DMS 273 treated with DMSO at 0.1 percent for 48 hours (cell line): ENCODE results near the gene NDUFAF2.
"Not testable (repeated sequence)": the region's sequence is repeated elsewhere in the genome, so short reads cannot be mapped to it uniquely, and the experiment has no call there.

ENCODE experiments used
- DNase-seq: peaks from one replicate; lab custom pipeline; 2025; lab: John Stamatoyannopoulos, UW

NDUFAF2 gene, protein sequence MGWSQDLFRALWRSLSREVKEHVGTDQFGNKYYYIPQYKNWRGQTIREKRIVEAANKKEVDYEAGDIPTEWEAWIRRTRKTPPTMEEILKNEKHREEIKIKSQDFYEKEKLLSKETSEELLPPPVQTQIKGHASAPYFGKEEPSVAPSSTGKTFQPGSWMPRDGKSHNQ

DNA sequence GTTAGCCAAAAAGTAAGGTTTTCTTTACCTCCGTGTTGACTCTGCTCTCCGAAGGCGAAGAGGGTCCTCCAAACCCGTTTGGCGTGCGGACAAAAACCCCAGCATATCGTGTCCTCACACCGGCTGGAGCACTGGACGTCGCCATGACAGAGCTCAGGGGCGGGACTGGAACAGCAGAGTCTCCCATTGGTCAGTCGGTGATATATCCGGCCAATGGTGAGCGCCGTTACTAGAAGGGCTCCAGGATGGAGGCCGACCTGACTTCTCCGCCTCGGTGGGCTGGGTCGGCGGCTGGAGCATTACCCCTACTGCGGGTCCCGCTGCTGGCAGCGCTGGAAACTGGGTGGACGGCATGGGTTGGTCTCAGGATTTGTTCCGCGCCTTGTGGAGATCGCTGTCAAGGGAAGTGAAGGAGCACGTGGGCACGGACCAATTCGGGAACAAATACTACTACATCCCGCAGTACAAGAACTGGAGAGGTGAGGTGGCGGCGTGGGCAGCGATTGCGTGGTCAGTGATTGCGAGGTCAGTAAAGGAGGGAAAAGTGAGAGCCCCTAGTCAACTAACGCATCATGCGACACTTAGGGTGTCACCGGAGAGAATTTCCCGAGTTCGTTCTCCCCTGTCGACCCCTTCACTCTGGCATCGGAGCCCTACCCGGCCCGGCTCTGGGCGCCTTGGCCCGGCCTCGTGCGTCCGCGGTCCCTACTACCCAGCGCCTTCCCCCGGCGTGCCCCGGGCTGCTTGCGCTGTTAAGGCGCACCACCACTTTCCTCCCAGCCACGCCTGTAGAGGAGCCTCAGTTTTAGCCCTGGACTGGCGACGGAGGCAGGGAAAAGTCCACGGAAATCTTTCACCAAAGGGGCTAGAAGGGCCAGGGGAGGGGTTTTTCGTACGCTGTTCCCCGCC, at the start of gene NDUFAF2, which contains the start of gene ERCC8:
TSS of gene NDUFAF2 (plus strand) at position 302 of the 909 bp plus-strand sequence. CDS start at position 353, 51 bp downstream.
TSS of gene ERCC8 (minus strand) at position 167 of the 909 bp plus-strand sequence. CDS start at position 105, 62 bp downstream.
- DNase-seq, result peak; percentile 87

DNA sequence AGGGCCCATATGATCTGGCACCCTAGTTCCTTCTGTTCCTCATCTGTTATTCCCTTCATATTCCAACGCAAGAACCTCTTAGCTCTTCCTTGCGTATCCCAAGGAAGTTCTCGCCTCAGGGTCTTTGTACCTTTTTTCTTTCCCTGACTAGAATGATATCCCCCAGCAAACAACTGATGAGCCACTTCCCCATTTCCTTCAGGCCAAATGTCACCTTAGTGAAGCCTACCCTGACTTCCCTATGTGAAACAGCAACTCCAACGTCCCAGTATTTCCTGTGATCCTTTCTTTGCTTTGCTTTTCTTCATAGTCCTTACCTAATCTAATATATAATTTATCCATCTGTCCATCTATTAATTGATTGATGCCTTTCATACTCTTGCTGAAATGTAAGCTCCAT, 48.0 kb upstream of the NDUFAF2 start:
- no peak for DNase-seq

DNA sequence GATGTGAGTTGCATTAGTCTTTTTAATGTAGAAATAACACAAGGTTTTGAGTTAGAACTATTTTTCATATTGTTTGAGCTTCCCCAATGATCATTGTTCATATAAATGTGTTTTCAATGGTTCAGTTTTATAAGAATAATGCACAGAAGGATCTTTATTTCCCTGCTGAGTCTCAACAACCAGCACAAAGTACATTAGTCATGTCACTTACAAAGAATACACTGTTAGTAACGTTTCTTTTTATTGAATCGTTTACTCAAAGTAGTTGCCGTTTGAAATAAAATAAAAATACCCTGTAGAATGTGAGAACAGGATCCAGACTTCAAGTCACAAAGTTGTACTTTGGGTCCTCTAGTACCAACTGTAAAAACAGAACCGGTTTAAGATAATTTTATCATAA, 41.6 kb upstream of the NDUFAF2 start:
- no peak for DNase-seq

DNA sequence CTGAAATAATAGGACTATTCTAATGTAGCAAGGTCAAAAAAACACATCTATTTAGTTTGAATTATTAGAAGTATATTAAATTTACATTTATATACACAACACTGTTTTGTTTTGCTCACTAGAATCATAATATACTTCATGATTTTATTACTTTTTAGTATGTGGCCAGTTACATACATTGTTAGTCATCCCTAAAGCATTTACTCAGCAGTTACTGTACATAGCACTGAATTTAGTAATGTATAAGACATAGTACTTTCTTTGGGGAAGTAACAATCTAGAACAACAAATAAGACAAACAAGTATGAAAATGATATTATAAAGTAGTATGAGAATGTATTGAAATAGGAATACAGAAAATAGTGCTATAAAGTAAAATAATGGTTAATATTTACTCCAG, 28.4 kb upstream of the NDUFAF2 start:
- no peak for DNase-seq

DNA sequence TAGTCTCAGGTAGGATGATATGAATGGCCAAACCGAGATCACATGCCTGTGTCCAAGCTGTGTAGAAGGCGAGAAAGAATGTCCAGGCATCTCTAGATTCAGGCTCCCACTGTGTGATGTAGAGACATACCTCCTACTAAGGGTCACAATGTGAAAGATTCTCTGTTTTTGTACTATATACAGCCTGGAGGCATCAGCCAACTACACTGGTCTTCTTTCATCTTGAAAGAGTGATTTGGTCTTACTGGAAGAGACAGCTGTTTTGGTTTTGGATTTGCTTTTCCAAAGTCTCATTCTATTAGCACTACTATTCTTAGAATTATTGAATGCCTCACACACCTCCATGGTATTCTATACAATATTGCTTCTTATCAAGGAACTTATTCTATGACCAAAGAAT, 26.5 kb upstream of the NDUFAF2 start:
- no peak for DNase-seq

DNA sequence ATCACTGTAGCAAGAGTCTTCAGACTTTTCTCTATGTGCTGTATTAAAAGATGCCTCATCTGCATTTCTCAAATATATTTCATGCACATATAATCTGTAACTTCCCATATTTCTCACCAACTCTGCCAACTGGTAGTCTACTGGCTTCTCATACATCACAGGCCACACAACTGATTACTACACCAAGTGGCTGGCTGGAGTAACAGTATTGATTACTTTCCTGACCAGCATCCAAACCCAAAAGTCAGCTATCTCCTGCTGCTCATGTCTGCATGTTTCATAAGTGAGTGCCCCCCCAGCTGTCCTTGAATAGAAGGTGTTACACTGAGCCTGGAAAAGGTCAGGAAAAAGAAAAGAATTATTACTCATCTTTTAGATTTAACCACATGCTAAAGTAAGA, 17.6 kb upstream of the NDUFAF2 start:
- no peak for DNase-seq

DNA sequence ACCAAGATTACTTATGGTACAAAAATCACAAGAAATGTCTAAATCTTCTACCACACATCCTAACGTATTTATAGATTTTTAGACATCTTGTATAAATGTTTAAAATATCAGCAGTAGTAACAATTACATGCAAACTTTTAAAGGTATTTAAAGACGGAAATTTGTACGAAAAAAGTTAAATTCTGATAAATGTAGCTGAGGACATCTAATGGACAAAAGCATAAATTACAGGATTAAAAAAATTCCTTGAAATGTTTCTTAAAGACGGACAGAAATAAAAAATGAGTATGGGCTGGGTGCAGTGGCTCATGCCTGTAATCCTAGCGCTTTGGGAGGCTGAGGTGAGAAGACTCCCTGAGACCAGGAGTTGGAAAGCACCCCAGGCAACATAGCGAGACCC, 16.0 kb upstream of the NDUFAF2 start:
- DNase-seq, result no peak

DNA sequence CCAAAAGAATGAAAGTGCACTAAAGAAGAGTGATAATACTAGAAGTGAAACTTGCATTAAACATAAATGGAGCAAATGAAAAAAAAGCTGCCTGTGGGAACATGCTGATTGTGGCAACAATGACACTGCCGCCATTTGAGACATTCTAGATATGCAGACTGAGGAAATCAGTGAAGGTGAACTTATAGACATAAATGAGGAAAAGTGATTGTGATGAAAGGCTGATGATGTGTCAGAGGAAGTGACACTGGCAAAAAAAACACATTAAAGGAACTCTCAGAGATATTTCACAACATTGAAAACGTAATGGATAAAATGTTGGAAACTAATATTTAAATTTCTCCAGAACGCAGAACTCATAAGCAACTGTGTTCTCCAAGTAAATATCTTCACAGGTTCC, 1.4 kb upstream of the NDUFAF2 start:
- DNase-seq, result no peak

DNA sequence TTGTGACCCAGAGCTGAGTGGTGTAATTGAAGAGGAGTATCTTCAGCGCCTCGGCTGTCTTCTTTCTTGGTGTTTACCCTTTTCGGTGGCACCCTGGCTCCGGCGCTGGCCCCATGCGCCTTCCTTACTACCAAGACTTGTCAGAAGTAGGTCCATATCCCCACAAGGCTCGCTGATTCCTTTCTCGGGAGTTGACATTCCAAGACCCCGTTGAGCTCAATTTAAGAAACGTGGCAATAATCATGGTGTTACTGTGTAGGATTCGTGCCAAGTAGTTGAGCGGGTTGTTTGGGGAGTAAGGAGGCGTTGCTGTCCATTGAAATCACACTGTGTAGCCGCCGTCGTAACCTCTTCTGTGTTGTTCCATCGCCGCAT, 795 bp downstream of the NDUFAF2 start:
- DNase-seq, result peak; percentile 52

DNA sequence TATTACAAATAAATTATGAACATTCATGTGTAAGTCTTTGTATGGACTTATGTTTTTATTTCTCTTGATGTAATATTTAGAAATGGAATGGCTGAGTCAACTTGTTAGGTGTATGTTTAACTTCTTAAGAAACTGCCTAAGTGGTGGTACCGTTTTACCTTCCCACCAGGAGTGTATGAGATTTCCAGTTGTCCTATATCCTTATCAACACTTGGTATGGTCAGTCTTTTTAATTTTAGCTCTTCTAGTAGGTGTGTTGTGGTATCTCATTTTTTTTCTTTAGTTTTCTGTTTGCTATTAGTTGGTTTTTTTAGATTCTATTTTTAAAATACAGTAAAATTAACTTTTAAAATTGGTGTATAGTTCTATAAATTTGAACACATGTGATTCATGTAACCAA, 3.7 kb downstream of the NDUFAF2 start:
- no peak for DNase-seq

DNA sequence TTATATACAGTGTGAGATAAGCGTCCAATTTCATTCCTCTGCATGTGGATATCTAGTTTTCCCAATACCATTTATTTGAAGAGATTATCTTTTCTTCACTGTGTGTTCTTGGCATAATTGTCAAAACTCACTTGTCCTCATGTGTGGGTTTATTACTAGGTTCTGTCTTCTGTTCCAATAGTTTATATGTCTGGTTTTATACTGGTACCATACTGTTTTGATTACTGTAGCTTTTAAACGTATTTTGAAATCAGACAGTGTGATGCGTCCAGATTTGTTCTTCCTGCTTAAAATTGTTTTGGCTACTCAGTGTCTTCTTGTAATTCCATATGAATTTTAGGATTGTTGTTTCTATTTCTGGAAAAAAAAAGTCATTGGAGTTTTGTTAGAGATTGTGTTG, 10.2 kb downstream of the NDUFAF2 start:
- DNase-seq, result no peak

DNA sequence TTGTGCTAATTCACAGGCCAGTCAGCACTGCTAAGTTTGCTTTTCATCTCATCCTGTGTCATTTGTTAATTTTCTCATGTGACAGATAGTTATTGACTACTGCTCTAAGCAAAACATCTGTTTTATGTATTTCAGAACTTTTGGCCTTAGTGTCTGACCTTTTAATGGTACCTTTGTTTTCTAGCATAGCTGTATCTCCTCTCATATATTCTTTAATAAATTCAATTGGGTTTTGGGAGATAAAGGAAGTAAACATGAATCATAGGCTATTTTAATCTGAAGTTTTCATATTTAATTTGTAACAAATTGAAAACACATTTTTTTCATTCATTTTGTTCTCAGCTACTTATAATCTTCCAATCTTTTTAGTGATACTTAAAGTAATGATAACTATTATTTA, 13.1 kb downstream of the NDUFAF2 start:
- no peak for DNase-seq

DNA sequence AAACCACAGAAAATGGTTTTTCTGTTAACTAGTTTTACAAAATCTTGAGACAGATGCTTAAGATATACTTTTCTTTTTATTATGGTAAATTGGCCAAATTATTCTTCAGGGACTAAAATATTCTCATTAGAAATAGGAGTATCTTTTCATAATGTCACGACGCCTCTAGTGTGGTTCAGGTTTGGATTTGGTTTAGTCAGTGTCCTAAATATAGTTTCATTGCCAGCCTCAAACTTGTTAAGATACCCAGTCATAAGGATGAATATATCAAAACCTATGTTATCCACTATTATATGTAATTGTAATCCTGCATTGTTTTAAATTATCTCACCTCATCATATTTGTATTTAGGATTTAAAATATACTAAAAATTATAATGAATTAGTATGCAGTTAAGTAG, 13.7 kb downstream of the NDUFAF2 start:
- DNase-seq, result no peak

DNA sequence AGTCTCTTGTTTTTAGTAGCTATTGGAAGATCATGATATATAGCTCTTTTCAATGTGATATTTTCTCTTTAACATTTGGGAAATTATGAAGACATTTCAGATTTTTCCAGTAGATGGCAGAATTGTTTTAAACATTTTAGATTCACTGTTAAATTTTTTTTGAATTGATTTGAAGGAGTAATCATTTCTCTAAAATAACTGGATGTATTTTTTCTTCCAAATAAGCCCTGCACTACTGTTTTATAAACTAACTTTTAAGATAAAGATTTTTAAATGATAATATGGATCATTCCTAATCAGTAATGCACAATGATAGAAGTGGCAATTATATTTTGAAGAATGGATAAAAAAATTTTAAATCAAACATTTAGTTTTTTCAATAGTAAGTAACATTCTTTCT, 14.2 kb downstream of the NDUFAF2 start:
- no peak for DNase-seq

DNA sequence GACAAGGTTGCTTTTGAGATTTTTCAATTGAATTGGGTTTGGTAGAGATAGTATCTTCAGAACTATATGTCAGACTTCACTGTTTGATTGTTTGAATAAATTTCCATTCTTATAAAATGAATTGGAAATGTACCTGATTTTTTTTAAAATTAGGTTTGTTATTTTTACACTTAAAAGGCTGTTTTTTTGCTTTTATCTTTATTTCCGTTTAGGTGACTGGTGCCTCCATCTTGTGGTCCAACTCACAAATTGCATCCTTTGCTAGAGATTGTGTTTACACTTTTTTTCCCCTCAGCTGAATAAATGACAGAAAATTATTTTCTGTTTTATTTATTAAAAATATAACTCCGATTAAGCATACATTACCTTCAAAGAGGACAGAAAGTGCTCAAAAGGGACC, 15.6 kb downstream of the NDUFAF2 start:
- no peak for DNase-seq

DNA sequence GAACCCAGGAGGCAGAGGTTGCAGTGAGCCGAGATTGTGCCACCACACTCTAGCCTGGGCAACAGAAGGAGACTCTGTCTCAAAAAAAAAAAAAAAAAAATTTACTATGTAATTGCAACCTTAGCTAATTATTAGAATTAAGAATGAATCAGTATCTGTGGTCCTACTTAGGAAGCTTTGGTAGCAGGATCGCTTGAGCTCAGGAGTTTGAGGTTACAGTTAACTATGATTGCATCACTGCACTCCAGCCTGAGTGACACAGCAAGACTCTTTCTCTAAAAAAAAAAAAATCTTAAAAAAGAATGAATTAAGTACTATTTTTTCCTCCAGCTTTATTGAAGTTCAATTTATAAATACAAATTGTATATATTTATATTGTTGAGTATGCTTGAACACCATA, 16.7 kb downstream of the NDUFAF2 start:
- no peak for DNase-seq

DNA sequence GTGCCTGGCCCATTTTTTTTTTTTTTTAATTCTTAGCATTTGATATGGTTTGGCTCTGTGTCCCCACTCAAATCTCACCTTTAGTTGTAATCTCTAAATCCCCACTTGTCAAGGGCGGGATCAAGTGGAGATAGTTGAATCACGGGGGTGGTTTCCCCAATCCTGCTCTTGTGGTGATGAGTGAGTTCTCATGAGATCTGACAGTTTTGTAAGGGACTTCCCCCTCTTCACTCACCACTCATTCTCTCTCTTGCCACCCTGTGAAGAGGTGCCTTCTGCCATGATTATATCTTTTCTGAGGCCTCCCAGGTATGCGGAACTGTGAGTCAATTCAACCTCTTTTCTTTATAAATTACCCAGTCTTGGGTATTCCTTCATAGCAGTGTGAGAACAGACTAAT, 27.2 kb downstream of the NDUFAF2 start:
- DNase-seq, result no peak

DNA sequence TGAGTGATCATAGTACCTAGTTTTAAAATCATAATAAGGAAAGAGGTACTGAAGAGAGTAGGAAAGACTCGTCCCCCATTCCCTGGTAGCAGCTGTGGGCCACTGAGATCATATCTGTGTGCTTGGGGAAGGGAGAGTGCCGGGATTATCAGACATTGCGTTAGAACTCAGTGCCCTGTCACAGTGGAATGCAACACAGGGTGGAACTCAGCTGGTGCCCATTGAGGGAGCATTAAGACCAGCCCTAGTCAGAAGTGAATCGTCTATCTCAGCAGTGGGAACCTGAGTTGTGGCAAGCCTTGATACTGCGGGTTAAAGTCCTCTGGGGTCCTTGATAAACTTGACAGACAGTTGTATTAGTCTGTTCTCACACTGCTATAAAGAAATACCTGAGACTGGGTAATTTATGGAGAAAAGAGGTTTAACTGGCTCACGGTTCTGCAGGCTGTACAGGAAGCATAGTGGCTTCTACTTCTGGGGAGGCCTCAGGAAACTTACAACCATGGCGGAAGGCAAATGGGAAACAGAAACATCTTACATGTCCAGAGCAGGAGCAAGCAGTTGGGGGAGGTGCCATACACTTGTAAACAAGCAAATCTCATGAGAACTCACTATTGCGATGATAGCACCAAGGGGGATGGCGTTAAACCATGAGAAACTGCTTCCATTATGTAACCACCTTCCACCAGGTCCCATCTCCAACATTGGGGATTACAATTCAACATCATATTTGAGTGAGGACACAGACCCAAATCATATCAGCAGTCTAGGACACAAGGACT, 33.1 kb downstream of the NDUFAF2 start:
- DNase-seq, result no peak

DNA sequence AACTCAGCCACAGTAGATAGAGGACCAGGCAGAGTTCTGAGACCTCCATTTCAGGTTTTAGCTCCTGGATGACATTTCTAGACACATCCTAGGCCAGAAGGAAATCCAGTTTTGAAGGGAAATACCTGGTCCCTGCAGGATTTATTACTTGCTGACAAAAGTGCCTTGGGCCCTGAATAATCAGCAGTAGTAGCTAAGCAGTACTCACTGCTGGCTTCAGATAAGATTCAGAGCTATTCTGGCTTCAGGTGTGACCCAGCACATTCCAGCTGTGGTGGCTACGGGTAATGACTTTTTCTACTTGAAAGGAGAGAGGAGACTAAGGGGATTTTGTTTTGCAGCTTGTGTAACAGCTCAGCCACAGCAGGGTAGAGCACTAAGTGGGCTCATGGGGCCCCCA, 34.0 kb downstream of the NDUFAF2 start:
- no peak for DNase-seq

DNA sequence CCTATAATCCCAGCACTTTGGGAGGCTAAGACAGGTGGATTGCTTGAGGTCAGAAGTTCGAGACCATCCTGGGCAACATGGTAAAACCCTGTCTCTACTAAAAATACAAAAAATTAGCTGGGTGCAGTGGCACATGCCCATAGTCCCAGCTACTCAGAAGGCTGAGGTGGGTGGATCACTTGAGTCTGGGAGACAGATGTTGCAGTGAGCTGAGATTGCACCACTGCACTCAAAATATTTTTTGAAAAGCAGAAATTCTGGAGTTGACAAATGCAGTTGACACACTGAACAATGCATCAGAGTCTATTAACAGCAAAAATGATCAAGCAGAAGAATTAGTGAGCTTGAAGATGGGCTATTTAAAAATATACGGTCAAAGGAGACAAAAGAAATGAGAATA, 35.5 kb downstream of the NDUFAF2 start:
- DNase-seq, result no peak

DNA sequence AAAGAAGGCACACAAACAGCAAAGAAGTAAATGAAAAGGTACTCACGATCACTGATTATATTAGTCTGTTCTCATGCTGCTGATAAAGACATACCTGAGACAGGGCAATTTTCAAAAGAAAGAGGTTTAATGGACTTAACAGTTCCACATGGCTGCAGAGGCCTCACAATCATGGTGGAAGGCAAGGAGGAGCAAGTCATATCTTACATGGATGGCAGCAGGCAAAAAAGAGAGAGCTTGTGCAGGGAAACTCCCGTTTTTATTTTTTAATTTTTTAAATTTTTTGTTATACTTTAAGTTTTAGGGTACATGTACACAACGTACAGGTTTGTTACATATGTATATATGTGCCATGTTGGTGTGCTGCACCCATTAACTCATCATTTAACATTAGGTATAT, 37.1 kb downstream of the NDUFAF2 start:
- not testable (repeated sequence) for DNase-seq

DNA sequence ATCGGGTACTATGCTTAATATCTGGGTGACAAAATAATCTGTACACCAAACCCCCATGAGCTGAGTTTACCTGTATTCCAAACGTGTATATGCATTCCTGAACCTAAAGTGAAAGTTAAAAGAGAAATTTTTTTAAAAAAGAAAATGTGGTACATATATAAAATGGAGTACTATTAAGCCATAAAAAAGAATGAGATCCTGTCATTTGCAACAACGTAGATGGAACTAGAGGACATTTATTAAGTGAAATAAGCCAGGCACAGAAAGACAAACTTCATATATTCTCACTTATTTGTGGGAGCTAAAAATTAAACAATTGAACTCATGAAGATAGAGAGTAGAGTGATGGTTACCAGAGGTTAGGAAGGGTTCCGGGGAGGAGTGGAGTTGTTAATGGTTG, 44.8 kb downstream of the NDUFAF2 start:
- DNase-seq, result no peak

DNA sequence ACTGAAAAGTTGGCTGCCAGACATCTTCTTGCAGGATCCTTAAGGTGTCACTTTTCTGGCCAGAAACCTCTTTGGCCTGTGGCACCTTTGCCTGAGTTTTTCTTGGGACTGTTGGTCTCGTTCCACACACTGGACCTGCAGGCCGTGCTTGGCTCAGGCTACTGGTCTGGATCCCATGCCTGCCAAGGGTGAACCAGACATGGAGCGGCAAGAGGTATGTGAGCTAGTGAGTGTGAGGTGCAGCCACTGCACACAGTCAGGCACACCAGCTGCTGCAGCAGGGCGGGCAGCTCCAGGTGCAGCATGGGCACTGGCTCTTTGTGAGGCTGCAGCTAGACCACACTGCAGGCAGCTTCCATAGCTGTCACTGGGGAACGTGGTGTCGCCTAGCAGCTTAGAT, 47.9 kb downstream of the NDUFAF2 start:
- DNase-seq, result no peak
